ENCODE results near the gene CDC27.
"Not testable (repeated sequence)": the region's sequence is repeated elsewhere in the genome, so short reads cannot be mapped to it uniquely, and the experiment has no call there.

The CDC27 gene

GRCh38 chr17:47072886-47073285 is 116.2 kb downstream of the CDC27 start:
- no peak for DNase-seq (ENCODE audit: extremely low read depth in 1 of 2, low read depth in 1 of 2)

GRCh38 chr17:47071171-47071570 is 117.9 kb downstream of the CDC27 start:
- DNase-seq (ENCODE audit: extremely low read depth in 1 of 2, low read depth in 1 of 2), result not testable (repeated sequence)

GRCh38 chr17:47070266-47070665 is 118.8 kb downstream of the CDC27 start:
- DNase-seq (ENCODE audit: extremely low read depth in 1 of 2, low read depth in 1 of 2), result not testable (repeated sequence)

Data from stimulated activated CD8-positive, alpha-beta memory T cell treated with anti-CD3 and anti-CD28 coated beads, Interleukin-7, amount 100 ng/mL, for 48 hours (primary cell).